Glutamatergic neuron (in vitro differentiated cells): ENCODE measurements around the gene MPG. TPM values are rescaled to one million over a fixed set of nuclear protein-coding genes. Genes with fewer than 3 reads are reported as not detected.

Experiments
- DNase-seq: peaks from one replicate; pipeline ENCODE4 v3.0.0; 2022
- H3K27ac Mint-ChIP-seq: one replicate; pipeline ENCODE4 v1.8.0; 2020; ENCODE audit warnings: mild to moderate bottlenecking, mixed read lengths, inconsistent platforms; ENCODE audit not compliant: unreplicated experiment
- H3K27me3 Mint-ChIP-seq: one replicate; pipeline ENCODE4 v1.8.0; 2020; ENCODE audit warnings: mild to moderate bottlenecking, moderate library complexity, mixed read lengths, inconsistent platforms; ENCODE audit not compliant: unreplicated experiment
- H3K36me3 Mint-ChIP-seq: one replicate; pipeline ENCODE4 v1.8.0; 2020; ENCODE audit warnings: mild to moderate bottlenecking, mixed read lengths, inconsistent platforms; ENCODE audit not compliant: unreplicated experiment
- H3K4me1 Mint-ChIP-seq: one replicate; pipeline ENCODE4 v1.8.0; 2020; ENCODE audit warnings: mild to moderate bottlenecking, low read depth, mixed read lengths, inconsistent platforms; ENCODE audit not compliant: unreplicated experiment
- H3K4me3 Mint-ChIP-seq: one replicate; pipeline ENCODE4 v1.8.0; 2020; ENCODE audit warnings: mild to moderate bottlenecking, mixed read lengths, inconsistent platforms; ENCODE audit not compliant: unreplicated experiment
- H3K9me3 Mint-ChIP-seq: one replicate; pipeline ENCODE4 v1.8.0; 2020; ENCODE audit warnings: mild to moderate bottlenecking, moderate library complexity, mixed read lengths, inconsistent platforms; ENCODE audit not compliant: unreplicated experiment
- total RNA-seq: library from RNA; stranded (reverse); fragmentation: NEBNext Ultra II Directional; extraction: Animal tissue kit (Norgen Biotek cat#: 25700); gene quantifications from one replicate; pipeline ENCODE4 v1.2.1, GENCODE V29; 2021; ENCODE audit not compliant: unreplicated experiment
- TF ChIP-seq, protein P1 (sequence below): fragments of 200-600 bp; sonication (generic); IDR thresholded peaks from one replicate; pipeline ENCODE4 v1.5.0; 2021; ENCODE audit not compliant: partially characterized antibody, unreplicated experiment

MPG gene
- total RNA-seq, 1 donor from 2014 or later, result 24.7 TPM

DNA sequence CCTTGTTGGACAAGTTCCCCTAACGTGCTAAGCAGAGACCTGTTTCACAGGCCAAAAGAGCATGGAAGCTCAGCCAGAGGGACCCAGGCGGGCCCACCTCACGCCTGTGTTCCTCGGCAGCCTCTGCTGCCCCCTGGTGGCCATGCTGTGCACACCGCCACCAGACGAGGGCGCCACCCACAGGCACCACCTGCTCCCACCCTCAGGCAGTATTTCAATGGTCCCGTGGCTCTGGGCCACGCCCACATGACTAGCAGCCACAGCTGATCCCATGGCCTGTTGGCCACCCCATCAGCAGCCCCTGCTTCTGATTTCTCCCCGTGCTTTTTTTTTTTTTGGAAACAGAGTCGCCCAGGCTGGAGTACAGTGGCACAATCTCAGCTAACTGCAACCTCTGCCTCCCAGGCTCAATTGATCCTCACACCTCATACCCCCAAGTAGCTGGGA is 18.9 kb downstream of the MPG start:
- DNase-seq, result peak; percentile 86
- no peak overlapping the region for H3K27ac Mint-ChIP-seq
- no peak overlapping the region for H3K4me3 Mint-ChIP-seq
- no peaks in the 10 kb centered on the region for H3K36me3 Mint-ChIP-seq
- peaks cover 4% of the 10 kb centered on the region for H3K9me3 Mint-ChIP-seq
- peaks cover 8% of the 10 kb centered on the region for H3K27me3 Mint-ChIP-seq
- TF ChIP-seq, protein P1, sequence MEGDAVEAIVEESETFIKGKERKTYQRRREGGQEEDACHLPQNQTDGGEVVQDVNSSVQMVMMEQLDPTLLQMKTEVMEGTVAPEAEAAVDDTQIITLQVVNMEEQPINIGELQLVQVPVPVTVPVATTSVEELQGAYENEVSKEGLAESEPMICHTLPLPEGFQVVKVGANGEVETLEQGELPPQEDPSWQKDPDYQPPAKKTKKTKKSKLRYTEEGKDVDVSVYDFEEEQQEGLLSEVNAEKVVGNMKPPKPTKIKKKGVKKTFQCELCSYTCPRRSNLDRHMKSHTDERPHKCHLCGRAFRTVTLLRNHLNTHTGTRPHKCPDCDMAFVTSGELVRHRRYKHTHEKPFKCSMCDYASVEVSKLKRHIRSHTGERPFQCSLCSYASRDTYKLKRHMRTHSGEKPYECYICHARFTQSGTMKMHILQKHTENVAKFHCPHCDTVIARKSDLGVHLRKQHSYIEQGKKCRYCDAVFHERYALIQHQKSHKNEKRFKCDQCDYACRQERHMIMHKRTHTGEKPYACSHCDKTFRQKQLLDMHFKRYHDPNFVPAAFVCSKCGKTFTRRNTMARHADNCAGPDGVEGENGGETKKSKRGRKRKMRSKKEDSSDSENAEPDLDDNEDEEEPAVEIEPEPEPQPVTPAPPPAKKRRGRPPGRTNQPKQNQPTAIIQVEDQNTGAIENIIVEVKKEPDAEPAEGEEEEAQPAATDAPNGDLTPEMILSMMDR, result peak; percentile 97
- H3K4me1 Mint-ChIP-seq, result peaks cover 7% of the 10 kb centered on the region

DNA sequence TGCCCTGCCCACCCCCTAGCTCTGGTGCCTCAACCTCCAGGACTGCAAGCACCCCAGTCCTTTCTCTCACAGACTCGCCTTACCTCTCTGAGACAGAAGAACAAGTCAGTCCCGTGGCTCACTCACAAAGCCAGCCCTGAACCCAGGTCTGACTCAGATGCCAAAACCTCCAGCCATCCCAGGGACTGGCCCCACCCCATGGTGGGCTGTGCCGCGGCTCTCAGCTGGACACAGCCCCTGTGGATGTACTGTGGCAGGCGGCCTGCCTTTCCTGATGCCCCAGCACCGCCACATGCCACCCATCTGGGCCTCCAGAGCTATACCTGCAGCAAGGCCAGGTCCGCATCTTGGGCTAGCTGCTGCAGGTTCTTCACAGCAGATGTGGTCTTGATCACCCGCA is 19.8 kb downstream of the MPG start:
- Mint-ChIP-seq H3K4me3 (no peak overlapping the region), H3K36me3 (no peaks in the 10 kb centered on the region), H3K27me3 (peaks cover 13% of the 10 kb centered on the region), H3K27ac (no peak overlapping the region), H3K9me3 (peaks cover 4% of the 10 kb centered on the region), H3K4me1 (peaks cover 15% of the 10 kb centered on the region)
- TF ChIP-seq, protein P1, result no peak
- DNase-seq, result no peak

DNA sequence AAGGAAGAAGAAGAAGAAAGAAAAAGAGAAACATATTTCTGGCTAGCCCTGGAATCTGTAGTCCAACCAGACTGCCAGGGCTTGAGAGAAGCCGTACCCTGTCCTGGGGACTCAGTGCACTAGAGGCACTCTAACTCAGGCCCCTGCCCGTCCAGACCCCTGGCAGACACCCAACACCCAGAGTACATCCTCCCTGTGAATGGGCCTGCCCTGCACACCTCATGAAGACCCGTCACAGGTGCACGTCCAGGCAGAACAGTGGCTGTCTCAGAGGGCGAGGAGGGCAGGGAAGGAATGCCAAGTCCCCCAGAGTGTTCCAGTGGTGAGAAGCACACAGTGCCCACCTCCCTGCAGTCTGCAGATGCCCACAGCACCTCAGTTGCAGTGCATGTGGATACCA is 23.0 kb downstream of the MPG start:
- H3K36me3 Mint-ChIP-seq, result no peaks in the 10 kb centered on the region
- TF ChIP-seq, protein P1, result no peak
- H3K4me1 Mint-ChIP-seq, result peaks cover 15% of the 10 kb centered on the region
- peaks cover 4% of the 10 kb centered on the region for H3K9me3 Mint-ChIP-seq
- no peak for DNase-seq
- peaks cover 9% of the 10 kb centered on the region for H3K27me3 Mint-ChIP-seq
- H3K27ac Mint-ChIP-seq, result no peak overlapping the region
- no peak overlapping the region for H3K4me3 Mint-ChIP-seq

DNA sequence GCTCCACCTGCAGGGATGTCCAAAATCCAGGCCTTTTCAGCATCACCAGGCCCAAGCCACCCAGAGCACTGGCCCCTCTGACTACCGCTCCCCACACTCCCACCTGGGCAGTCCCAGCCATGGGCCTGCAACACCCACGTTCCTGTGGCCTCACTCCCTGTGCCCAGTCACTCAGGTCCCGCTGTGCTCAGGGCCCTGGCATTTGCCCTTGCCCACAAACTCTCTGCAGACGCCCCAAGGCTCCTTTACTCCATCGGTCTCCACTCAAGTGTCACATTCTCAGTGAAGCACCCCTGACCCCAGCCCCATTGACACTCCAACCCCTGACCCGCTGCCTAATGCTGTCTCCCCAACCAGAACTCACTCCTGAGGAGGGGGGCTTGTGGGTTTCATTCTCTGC is 23.6 kb downstream of the MPG start:
- TF ChIP-seq, protein P1, result no peak
- Mint-ChIP-seq H3K9me3 (peaks cover 4% of the 10 kb centered on the region), H3K4me3 (no peak overlapping the region), H3K36me3 (no peaks in the 10 kb centered on the region), H3K4me1 (peaks cover 15% of the 10 kb centered on the region), H3K27ac (no peak overlapping the region), H3K27me3 (peaks cover 9% of the 10 kb centered on the region)
- DNase-seq, result no peak

DNA sequence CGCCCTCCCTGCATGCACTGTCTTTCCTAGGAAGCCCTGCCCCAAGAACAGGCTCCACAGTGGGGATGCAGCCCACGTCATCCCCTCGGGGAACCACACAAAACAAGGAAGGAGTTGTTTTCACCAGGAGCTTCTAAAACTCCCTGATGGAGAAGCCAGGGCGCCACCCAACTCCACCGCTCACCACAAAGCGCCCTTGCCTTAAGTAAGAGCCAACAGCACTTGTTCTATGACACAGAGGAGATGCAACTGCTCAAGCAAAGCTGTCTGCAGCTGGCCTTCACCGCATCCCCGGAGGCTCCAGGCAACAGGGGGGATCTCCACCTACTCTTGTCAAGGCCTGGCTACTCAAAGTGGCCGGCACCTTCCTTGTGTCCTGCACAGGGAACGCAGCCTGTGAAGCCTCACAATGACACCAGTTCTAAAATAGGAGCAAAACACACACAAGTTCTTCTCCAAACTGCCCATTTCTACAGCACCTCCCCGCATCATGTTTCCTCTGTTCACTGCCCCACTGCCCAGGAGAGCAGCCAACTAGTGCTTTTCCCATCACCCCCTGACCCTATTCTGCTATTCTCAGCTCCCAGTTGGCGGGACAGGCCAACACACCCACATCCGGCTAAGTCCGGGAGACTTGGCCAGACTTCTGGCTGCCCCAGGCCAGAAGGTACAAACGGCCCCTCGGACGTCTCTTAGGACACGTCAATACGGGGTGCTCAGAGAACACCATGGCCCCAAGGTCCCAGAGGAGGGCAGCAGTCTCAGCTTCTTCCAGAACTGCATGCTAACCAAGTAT is 24.2 kb downstream of the MPG start:
- Mint-ChIP-seq H3K4me3 (no peak overlapping the region), H3K27me3 (peaks cover 9% of the 10 kb centered on the region), H3K9me3 (peaks cover 4% of the 10 kb centered on the region), H3K27ac (no peak overlapping the region), H3K4me1 (peaks cover 15% of the 10 kb centered on the region), H3K36me3 (no peaks in the 10 kb centered on the region)
- DNase-seq, result no peak
- TF ChIP-seq, protein P1, result no peak
